Motor neuron (in vitro differentiated cells): Measurements from ENCODE around the gene PSMG3. TPM values are rescaled to one million over a fixed set of nuclear protein-coding genes. Genes with fewer than 3 reads are reported as not detected.
"Not testable (repeated sequence)": the region's sequence is repeated elsewhere in the genome, so short reads cannot be mapped to it uniquely, and the experiment has no call there.

Experiments
- ATAC-seq, 8 experiments: fragments of 200-7000 bp; cut with Tn5 transposase; replicated peaks in 6 of 8; 2 replicates each; pipeline ENCODE4 v1.8.0; 2021; ENCODE audit warnings: mild to moderate bottlenecking in 8 of 8, moderate library complexity in 8 of 8
- H3K27ac ChIP-seq, 2 donors: fragments of 250-450 bp; sonication (Bioruptor Pico); 2 replicates each; pipeline ENCODE4 v1.9.0; 2021; ENCODE audit warnings: antibody characterized with exemption in 2 of 2, mild to moderate bottlenecking in 2 of 2, moderate library complexity in 1 of 2
- H3K4me1 ChIP-seq, 2 donors: fragments of 250-450 bp; sonication (Bioruptor Pico); replicated peaks in 1 of 2; 2 replicates each; pipeline ENCODE4 v1.6.1; 2021; ENCODE audit warnings: antibody characterized with exemption in 2 of 2, mild to moderate bottlenecking in 2 of 2, moderate library complexity in 1 of 2
- H3K4me3 ChIP-seq, 5 donors: fragments of 250-450 bp; sonication (Bioruptor Pico); 2 replicates each; pipeline ENCODE4 v1.9.0; 2021; ENCODE audit warnings: antibody characterized with exemption in 5 of 5, mild to moderate bottlenecking in 5 of 5, moderate library complexity in 4 of 5
- WGBS, 10 experiments: fragments of 450-650 bp; shearing (Covaris generic); methylation state at CpG; one replicate each; pipeline ENCODE4 v1.0.0; 2022; 5-methylcytosine and 5-hydroxymethylcytosine counted together
- in situ Hi-C, 9 experiments: fragments of 400-800 bp; cut with MboI; loops; one replicate each; pipeline ENCODE4 v1.15.0; 2021; ENCODE audit warnings: low sequenced_read_pairs in 9 of 9, low pct_unique_long_range_greater_than_20kb in 2 of 9; ENCODE audit not compliant: unreplicated experiment in 9 of 9
- total RNA-seq, 8 experiments: library from RNA; unstranded; fragments of 300-600 nt; gene quantifications; 2 replicates each; pipeline versions ENCODE4 v1.2.3 to v1.2.4, GENCODE V29; 2022

PSMG3 gene
- total RNA-seq, 8 experiments from 2014 or later, result 24.0 to 52.8 (median 44.8) TPM

DNA sequence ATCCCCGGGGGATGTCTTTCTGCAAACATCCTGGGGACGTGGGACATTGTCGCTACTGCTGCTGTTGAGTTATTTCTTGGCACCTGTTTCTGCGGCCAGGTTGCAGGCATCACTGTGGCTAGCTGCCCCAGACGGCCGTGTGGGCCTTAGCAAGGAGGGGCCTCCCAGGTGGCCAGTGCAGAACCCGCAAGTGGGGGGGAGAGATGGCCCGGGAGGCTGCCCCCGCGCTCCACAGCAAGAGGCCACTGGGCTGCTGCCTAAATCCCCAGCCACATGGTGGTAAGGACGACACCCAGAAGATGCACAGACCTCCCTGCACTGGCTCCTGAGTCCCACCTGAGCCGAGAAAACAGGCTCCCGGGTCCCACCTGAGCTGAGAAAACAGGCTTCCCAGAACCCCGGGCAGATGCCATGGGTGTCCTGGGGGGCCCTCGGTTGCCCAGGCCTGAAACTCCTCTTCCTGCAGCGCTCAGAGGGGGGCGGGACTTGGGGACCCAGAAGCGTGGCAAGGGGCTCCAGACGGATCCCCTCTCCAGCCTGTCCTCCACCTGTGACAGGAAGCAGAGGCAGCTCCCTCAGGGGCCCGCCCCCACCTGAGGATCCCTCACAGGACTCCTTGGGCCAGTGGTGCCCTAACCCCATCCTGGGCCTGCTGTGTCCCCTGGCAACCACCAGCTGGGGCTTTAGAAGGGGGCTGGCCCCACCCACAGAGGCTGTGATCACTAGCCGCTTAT is 40.3 kb downstream of the PSMG3 start:
- in situ Hi-C loops, result no loop called here
- Histone ChIP-seq H3K4me1 (peaks cover 39 to 41% of the 10 kb centered on the region in 2 donors), H3K27ac (no peak overlapping the region), H3K4me3 (peak overlapping the region in 2 of 5 donors; percentile 48 to 50)
- no peak for ATAC-seq
- 50 to 100% (median 73%) methylated on average over 1 to 5 of the region's 21 CpGs; no CpG with 5 or more reads in 4 of the 10 experiments for WGBS, 10 experiments

DNA sequence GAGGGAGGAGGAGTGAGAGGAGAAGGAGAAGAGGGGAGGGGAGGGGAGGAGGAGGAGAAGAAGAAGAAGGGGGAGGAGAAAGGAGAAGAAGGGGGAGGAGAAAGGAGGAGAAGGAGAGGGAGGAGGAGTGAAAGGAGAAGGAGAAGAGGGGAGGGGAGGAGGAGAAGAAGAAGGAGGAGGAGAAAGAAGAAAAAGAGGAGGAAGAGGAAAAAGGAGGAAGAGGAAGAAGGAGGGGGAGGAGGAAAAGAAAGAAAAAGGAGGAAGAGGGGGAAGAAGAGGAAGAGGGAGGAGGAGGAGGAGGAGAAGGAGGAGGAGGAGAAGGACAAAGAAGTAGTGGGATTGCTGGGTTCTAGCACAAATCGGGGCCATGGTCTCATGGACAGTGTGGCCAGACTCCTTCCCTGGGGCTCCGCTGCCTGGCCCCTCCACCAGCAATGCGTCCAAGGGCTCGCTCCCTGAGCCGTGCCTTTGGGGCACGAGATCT is 43.5 kb downstream of the PSMG3 start:
- in situ Hi-C loops, result no loop called here
- WGBS, 10 experiments, result 0 to 80% (median 19%) methylated on average over 1 to 6 of the region's 6 CpGs; no CpG with 5 or more reads in 6 of the 10 experiments
- Histone ChIP-seq H3K4me3 (no peak overlapping the region), H3K27ac (no peak overlapping the region), H3K4me1 (peaks cover 6 to 8% of the 10 kb centered on the region in 2 donors)
- no peak for ATAC-seq

DNA sequence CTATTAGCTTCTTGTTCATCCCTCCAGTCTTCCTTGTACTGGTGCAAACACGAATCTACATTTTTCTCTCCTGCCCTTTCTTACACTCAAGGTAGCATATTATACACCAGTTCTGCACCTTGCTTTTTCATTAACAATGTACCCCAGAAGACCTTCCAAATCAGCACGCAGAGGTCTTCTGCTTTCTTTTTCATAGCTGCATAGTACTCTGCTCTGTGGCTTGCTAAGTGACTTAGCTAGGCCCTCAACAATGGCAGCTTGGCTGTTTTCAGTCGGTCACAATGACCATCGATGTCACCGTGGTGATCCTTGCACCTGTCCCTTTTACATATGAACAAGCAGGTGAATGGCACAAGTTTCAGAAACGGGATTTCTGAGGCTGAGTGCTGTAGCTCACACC is 44.4 kb downstream of the PSMG3 start:
- in situ Hi-C loops, result no loop called here
- ATAC-seq, result no peak
- no peak overlapping the region for H3K4me3 ChIP-seq
- peaks cover 4 to 9% of the 10 kb centered on the region in 2 donors for H3K4me1 ChIP-seq
- WGBS, 10 experiments, result 71 to 100% (median 95%) methylated on average over 1 to 5 of the region's 6 CpGs; no CpG with 5 or more reads in 1 of the 10 experiments
- no peak overlapping the region for H3K27ac ChIP-seq

DNA sequence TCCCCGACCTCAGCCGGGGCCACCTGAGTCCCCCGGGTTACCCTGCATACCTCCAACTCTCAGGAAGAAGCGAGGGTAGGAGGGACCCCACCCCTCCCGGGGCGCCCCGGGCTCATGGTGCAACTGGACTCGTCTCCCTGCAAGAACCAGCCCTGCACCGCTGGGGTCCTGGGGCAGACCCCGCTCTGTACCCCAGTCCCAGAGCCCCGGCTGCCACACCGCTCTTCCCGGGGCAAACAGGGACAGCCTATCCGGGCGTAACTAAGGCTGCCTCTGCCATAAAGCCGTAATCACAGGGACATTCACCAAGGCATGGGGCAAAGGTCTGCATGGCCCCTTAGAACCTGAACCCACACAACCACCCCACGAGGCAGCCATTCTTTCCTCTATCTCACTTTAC is 46.0 kb downstream of the PSMG3 start:
- H3K4me3 ChIP-seq, result no peak overlapping the region
- in situ Hi-C loops, result no loop called here
- WGBS, 10 experiments, result 55 to 85% (median 60%) methylated on average over 2 to 9 of the region's 17 CpGs; no CpG with 5 or more reads in 5 of the 10 experiments
- ATAC-seq, result no peak
- H3K27ac ChIP-seq, result no peak overlapping the region
- peaks cover 0 to 8% of the 10 kb centered on the region in 2 donors for H3K4me1 ChIP-seq

DNA sequence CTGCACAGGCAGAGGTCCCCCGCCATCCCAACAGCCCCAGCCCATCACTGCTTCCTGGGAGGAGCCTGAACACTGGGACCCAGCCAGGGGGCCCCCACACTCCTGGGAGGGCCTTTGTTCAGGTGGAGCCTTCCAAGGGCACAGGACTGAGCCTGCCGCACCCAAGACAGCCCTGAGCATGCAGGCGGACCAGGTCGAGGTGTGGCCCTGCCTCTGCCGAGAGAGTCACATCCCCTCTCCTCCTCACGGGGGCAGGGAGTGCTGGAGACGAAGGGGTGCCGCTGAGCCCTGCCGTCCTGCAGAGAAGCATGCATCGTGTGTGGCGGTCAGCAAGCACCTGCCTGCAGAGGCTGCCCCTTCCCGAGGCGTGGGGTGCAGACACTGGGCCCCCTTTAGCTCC is 46.6 kb downstream of the PSMG3 start:
- Histone ChIP-seq H3K4me3 (no peak overlapping the region), H3K27ac (no peak overlapping the region), H3K4me1 (peaks cover 0 to 8% of the 10 kb centered on the region in 2 donors)
- WGBS, 10 experiments, result 40 to 80% methylated on average over 2 to 6 of the region's 13 CpGs; no CpG with 5 or more reads in 8 of the 10 experiments
- peak in 1 of 8 experiments; percentile 22 for ATAC-seq
- in situ Hi-C loops, result no loop called here

DNA sequence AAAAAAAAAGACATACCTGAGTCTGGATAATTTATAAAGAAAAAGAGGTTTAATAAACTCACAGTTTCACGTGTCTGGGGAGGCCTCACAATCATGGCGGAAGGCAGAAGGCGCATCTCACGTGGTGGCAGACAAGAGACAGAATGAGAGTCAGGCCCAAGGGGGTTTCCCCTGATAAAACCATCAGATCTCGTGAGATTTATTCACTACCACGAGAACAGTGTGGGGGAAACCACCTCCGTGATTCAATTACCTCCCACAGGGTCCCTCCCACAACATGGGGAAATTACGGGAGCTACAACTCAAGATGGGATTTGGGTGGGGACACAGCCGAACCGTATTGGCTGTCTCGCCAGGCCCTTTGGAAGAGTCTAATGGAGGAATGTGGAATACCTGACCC is 48.4 kb downstream of the PSMG3 start:
- Histone ChIP-seq H3K4me1 (peaks cover 0 to 8% of the 10 kb centered on the region in 2 donors), H3K27ac (no peak overlapping the region), H3K4me3 (no peak overlapping the region)
- WGBS, 10 experiments, result 44 to 100% (median 82%) methylated on average over 1 to 11 of the region's 11 CpGs; no CpG with 5 or more reads in 3 of the 10 experiments
- ATAC-seq, result no peak
- in situ Hi-C loops, result no loop called here

DNA sequence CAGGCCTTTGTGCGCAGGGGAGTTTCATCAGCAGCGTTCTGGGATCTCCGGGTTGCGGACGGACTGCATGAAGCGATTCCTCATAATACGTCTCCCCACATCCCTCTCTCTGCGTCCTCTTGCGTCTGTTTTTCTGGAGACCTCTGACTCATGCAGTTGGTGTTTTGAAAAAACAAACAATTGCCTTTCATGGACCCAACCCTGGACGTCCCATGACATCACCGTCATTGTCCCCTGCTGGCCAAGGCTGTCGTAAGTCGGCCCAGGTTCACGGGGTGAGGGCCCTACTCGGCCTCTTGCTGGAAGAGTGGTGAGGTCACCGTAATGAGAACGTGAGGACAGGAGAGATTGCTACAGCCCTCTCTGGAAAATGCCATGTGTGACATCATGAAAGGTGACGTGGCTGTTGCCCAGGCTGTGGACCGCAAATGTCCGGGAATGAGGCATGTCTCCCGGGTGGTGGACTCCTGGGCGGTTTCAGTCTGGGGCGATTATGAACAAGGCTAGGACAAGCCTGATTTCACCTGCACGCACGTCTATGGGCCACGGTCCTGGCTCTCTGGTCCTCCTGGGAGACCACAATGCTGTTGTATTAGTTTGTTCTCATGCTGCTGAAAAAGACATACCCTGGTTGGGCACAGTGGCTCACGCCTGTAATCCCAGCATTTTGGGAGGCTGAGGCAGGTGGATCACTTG is 49.1 kb downstream of the PSMG3 start:
- Histone ChIP-seq H3K4me3 (no peak overlapping the region), H3K27ac (peak overlapping the region in 1 of 2 donors; percentile 64), H3K4me1 (peaks cover 0 to 8% of the 10 kb centered on the region in 2 donors)
- 20 to 85% (median 67%) methylated on average over 2 to 14 of the region's 27 CpGs; no CpG with 5 or more reads in 1 of the 10 experiments for WGBS, 10 experiments
- in situ Hi-C loops, result no loop called here
- ATAC-seq, result peak in 6 of 8 experiments; percentile 27 to 95 (median 90)

DNA sequence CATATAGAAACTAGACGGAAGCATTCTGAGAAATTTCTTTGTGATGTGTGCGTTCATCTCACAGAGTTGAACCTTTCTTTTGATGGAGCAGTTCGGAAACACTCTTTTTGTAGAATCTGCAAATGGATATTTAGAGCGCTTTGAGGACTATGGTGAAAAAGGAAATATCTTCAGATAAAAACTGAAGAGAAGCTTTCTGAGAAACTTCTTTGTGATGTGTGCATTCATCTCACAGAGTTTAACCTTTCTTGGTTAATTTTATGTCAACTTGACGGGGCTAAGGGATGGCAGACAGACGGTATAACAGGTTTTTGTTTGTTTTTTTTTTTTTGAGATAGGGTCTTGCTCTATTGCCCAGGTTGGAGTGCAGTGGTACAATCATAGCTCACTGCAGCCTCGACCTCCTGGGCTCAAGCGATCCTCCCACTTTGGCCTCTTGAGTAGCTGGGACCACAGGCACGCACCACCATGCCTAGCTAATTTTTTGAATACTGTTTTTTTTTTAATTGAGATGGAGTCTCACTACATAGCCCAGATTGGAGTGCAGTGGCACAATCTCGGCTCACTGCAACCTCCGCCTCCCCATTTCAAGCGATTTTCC is 50.4 kb downstream of the PSMG3 start:
- WGBS, 10 experiments, result 44 to 100% (median 80%) methylated on average over 3 to 12 of the region's 12 CpGs
- in situ Hi-C loops, H3K27ac ChIP-seq, H3K4me3 ChIP-seq, ATAC-seq: not testable (repeated sequence)
- H3K4me1 ChIP-seq, result peaks cover 0 to 12% of the 10 kb centered on the region in 2 donors

Other genes starting within 250 kb of the PSMG3 start
- gene MICALL2, start 110.6 kb downstream of the PSMG3 start, total RNA-seq, result 10 to 100 TPM in 3 of 8 experiments, 1 to 10 TPM in 5; 1.4 to 16.7 (median 6.5) TPM
- gene INTS1, start 65.6 kb downstream of the PSMG3 start, total RNA-seq, result 10 to 100 TPM; 19.5 to 80.2 (median 39.3) TPM
- 10 to 100 TPM in 3 of 8 experiments, 1 to 10 TPM in 5; 2.8 to 22.2 (median 7.7) TPM for gene MAFK, start 39.3 kb downstream of the PSMG3 start, total RNA-seq
- 1 to 10 TPM in 1 of 8 experiments, under 1 TPM in 7; 0.16 to 1.2 (median 0.47) TPM for gene TMEM184A, start 13.8 kb downstream of the PSMG3 start, total RNA-seq
- 10 to 100 TPM in 3 of 8 experiments, 1 to 10 TPM in 2, under 1 TPM in 3; 0.13 to 25.2 (median 8.1) TPM for gene ELFN1, start 100.2 kb upstream of the PSMG3 start, total RNA-seq